HepG2 (cell line): ENCODE measurements around the gene UNC13D. TPM values are rescaled to one million over a fixed set of nuclear protein-coding genes. Genes with fewer than 3 reads are reported as not detected.

Experiments used
- ATAC-seq: fragments of 200-7000 bp; cut with Tn5 transposase; 3 replicates; pipeline ENCODE4 v1.9.1; 2020; ENCODE audit warnings: mild to moderate bottlenecking, moderate library complexity
- BruUV-seq: library from RNA; stranded (reverse); fragments of 400-500 nt; replicated peaks from 2 replicates; lab custom pipeline; 2021; lab: Mats Ljungman, UMichigan
- CTCF ChIA-PET: fragments of 300-600 bp; formaldehyde crosslinking; extraction: SDS; loops from one replicate; lab custom pipeline; 2021; ENCODE audit warnings: low total read pairs, inconsistent platforms, low intra/inter-chr PET ratio; lab: Yijun Ruan, JAX
- POLR2A ChIA-PET: fragments of 350-600 bp; sonication (Branson Sonifier 250); formaldehyde crosslinking; loops from one replicate; lab custom pipeline; 2020; ENCODE audit warnings: antibody characterized with exemption, inconsistent platforms; lab: Yijun Ruan, JAX
- DNase-seq: peaks from one replicate; pipeline ENCODE4 v3.0.0-alpha.2; 2015; ENCODE audit warnings: low spot score
- FAIRE-seq: peaks from 3 replicates; lab custom pipeline; 2011; peaks lifted over from hg19 to GRCh38; lab: Jason Lieb, UNC
- H2AFZ ChIP-seq: one replicate; pipeline ENCODE4 v1.6.1; 2011; ENCODE audit warnings: low read length, inconsistent platforms
- H3K27ac ChIP-seq: fragments of 300-600 bp; 3 replicates; pipeline ENCODE4 v1.8.0; 2011; ENCODE audit warnings: mixed run types, mild to moderate bottlenecking, mixed read lengths, low read length, inconsistent platforms; ENCODE audit not compliant: insufficient read depth; ENCODE audit errors: extremely low read length
- H3K27me3 ChIP-seq, 2 experiments: fragments of 200-600 bp in 1 of 2; 2 replicates in 1 of 2; 3 replicates in 1 of 2; pipeline versions ENCODE4 v1.6.0 to v1.8.0; 2011; ENCODE audit warnings: low read length in 2 of 2, mild to moderate bottlenecking in 2 of 2, moderate library complexity in 2 of 2, inconsistent platforms in 1 of 2; ENCODE audit not compliant: insufficient read depth in 2 of 2, control insufficient read depth in 1 of 2
- H3K36me3 ChIP-seq, 2 experiments: fragments of 200-600 bp in 1 of 2; replicated peaks in 1 of 2; 2 replicates in 1 of 2; 3 replicates in 1 of 2; pipeline versions ENCODE4 v1.5.1 to v1.8.0; 2011; ENCODE audit warnings: low read length in 2 of 2, inconsistent platforms in 1 of 2; ENCODE audit not compliant: insufficient read depth in 2 of 2, control insufficient read depth in 1 of 2
- H3K4me1 ChIP-seq: 2 replicates; pipeline ENCODE4 v1.5.1; 2012; ENCODE audit warnings: low read length, inconsistent platforms; ENCODE audit not compliant: insufficient read depth
- H3K4me2 ChIP-seq: 2 replicates; pipeline ENCODE4 v1.6.0; 2011; ENCODE audit warnings: low read depth, low read length, inconsistent platforms
- H3K4me3 ChIP-seq, 3 experiments: fragments of 200-600 bp in 1 of 3; sonication (generic), shearing (Covaris generic) in 1 of 3; replicated peaks in 1 of 3; 2 replicates each; pipeline ENCODE4 v1.5.1; 2011 to 2016; ENCODE audit warnings: low read length in 3 of 3, inconsistent platforms in 2 of 3, low read depth in 2 of 3, mild to moderate bottlenecking in 2 of 3, control low read depth in 1 of 3, mixed read lengths in 1 of 3; ENCODE audit not compliant: insufficient read depth in 1 of 3
- H3K79me2 ChIP-seq: one replicate; pipeline ENCODE4 v1.6.1; 2011; ENCODE audit warnings: low read length, inconsistent platforms; ENCODE audit not compliant: insufficient read depth
- H3K9ac ChIP-seq: 2 replicates; pipeline ENCODE4 v1.6.0; 2011; ENCODE audit warnings: mild to moderate bottlenecking, low read depth, low read length, inconsistent platforms; ENCODE audit not compliant: insufficient read depth
- H3K9me3 ChIP-seq: 2 replicates; pipeline ENCODE4 v1.5.1; 2012; ENCODE audit warnings: mild to moderate bottlenecking, low read length
- H4K20me1 ChIP-seq: 2 replicates; pipeline ENCODE4 v1.6.0; 2011; ENCODE audit warnings: inconsistent platforms, mild to moderate bottlenecking, low read length, moderate library complexity; ENCODE audit not compliant: insufficient read depth
- THAP9 ChIP-seq: sonication (generic); formaldehyde crosslinking; IDR thresholded peaks from 2 replicates; pipeline ENCODE4; 2020; ENCODE audit warnings: missing genetic modification reagents, mild to moderate bottlenecking, borderline replicate concordance
- ZNF431 ChIP-seq: sonication (generic); formaldehyde crosslinking; IDR thresholded peaks from 2 replicates; pipeline ENCODE4 v1.9.0; 2022; ENCODE audit warnings: missing genetic modification reagents, low read depth, mild to moderate bottlenecking, borderline replicate concordance
- ZNF672 ChIP-seq: sonication (generic); formaldehyde crosslinking; IDR thresholded peaks from 2 replicates; pipeline ENCODE4 v1.8.1; 2022; ENCODE audit warnings: missing genetic modification reagents
- WGBS: methylation state at CpG from one replicate; pipeline ENCODE4 v1.1.6; 2017; ENCODE audit warnings: low lambda C conversion rate; 5-methylcytosine and 5-hydroxymethylcytosine counted together
- in situ Hi-C: cut with HindIII; loops from 2 replicates; pipeline ENCODE4 v1.10.0; 2017; ENCODE audit warnings: low pct_unique_long_range_greater_than_20kb; ENCODE audit not compliant: extremely low pct_ligation_motif_present
- intact Hi-C: fragments of 100-400 bp; cut with micrococcal nuclease; formaldehyde crosslinking; loops from one replicate; pipeline ENCODE4 v1.10.0; 2022; ENCODE audit not compliant: unreplicated experiment
- polyA plus RNA-seq, 8 experiments: library from polyadenylated mRNA; depleted of rRNA in 3 of 8; stranded (reverse) in 7 of 8; unstranded in 1 of 8; fragments of >200 nt; fragmentation: Illumina TruSeq in 4 of 8; extraction: Trizol in 4 of 8; gene quantifications; 2 replicates each; pipeline versions ENCODE4 v1.2.1 to v1.2.3, GENCODE V29; 2011 to 2016; ENCODE audit warnings: low read depth in 4 of 8, missing spikeins in 1 of 8, mixed read lengths in 1 of 8; ENCODE audit not compliant: insufficient read depth in 1 of 8
- total RNA-seq, 5 experiments: library from RNA; depleted of rRNA; stranded (reverse); fragments of >200 nt; fragmentation: Illumina TruSeq; extraction: Trizol; gene quantifications; 2 replicates each; pipeline ENCODE4 v1.2.3, GENCODE V29; 2016; ENCODE audit warnings: low read depth in 1 of 5
- TF ChIP-seq, protein P1 (sequence below): sonication (generic); formaldehyde crosslinking; IDR thresholded peaks from 2 replicates; pipeline ENCODE4 v1.5.0; 2020; ENCODE audit warnings: mild to moderate bottlenecking, missing genetic modification reagents
- TF ChIP-seq, protein P2 (sequence below): sonication (generic); formaldehyde crosslinking; IDR thresholded peaks from 2 replicates; pipeline ENCODE4 v1.4.0; 2020; ENCODE audit warnings: missing genetic modification reagents

UNC13D gene
- total and polyA plus RNA-seq, 2 of the 13 experiments (the other 11 are each of a cell fraction or from before 2014, with no cell fraction given): 29.7 to 42.7 TPM

DNA sequence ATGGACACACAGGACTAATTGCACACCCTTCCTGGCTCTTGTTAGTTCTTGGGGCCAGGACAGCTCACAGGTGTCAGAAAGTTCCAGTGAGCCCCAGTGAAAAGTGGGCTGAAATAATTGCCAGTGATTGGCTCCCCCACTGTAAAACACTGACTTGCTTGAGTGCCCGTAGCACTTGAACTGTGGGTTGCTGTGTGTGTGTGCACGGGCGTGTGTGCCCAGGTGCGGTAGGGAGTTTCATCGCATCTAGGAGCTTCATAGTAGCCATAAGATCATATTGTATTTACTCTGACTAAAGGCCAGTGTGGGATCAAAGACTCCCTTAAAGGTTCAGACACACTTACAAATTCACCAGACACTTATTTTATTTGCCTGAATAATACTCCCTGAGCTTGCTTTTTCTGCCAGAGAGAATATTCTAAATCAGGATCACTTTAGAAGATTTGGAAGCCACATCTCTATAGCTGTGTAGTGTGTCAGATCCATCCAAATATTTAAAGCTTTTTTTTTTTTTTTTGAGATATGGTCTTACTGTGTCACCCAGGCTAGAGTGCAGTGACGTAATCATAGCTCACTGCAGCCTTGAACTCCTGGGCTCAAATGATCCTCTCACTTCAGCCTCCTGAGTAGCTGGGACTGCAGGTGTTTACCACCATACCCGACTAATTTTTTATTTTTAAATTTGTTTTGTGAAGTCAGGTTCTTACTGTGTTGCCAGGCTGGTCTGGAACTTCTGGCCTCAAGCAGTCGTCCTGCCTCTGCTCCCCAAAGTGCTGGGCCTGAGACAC, 48.2 kb downstream of the UNC13D start (continued):
- no peak for TF ChIP-seq THAP9 (CRISPR knock-in tag)
- TF ChIP-seq, protein P1, sequence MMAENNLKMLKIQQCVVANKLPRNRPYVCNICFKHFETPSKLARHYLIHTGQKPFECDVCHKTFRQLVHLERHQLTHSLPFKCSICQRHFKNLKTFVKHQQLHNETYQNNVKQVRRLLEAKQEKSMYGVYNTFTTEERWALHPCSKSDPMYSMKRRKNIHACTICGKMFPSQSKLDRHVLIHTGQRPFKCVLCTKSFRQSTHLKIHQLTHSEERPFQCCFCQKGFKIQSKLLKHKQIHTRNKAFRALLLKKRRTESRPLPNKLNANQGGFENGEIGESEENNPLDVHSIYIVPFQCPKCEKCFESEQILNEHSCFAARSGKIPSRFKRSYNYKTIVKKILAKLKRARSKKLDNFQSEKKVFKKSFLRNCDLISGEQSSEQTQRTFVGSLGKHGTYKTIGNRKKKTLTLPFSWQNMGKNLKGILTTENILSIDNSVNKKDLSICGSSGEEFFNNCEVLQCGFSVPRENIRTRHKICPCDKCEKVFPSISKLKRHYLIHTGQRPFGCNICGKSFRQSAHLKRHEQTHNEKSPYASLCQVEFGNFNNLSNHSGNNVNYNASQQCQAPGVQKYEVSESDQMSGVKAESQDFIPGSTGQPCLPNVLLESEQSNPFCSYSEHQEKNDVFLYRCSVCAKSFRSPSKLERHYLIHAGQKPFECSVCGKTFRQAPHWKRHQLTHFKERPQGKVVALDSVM (CRISPR knock-in tag): peak; percentile 85
- TF ChIP-seq ZNF431: no peak
- TF ChIP-seq ZNF672 (CRISPR knock-in tag): no peak

DNA sequence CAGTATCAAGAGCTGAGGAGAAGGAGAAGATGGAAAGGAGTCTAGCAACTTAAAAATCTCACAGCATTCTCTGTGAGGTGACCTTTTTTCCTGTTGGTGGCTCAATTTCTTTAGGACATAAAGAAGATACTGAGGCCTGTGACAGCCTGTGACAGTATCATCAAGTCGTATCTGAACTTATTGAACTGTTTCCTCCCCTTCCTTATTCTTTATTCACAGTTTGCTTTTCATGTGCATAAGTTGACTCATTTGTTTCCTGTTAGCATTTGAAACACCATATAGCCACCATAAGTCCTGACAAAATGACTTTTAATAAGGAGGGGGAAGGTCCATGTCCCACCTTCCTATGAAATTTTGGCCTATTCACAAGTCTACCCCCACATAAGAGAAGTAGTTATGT, 50.7 kb downstream of the UNC13D start:
- Histone ChIP-seq H2AFZ (no peak overlapping the region), H3K4me2 (no peak overlapping the region), H3K9me3 (no peaks in the 10 kb centered on the region), H3K27ac (no peak overlapping the region), H3K36me3 (peaks cover 11 to 50% of the 10 kb centered on the region in 2 experiments), H4K20me1 (0 out of 2 replicates have a peak, but pooled peaks cover 5% of the 10 kb centered on the region)
- no TSS peak for BruUV-seq
- 94% methylated on average over 1 of the region's 1 CpG for WGBS
- ChIA-PET CTCF (no interaction called here), POLR2A (interaction anchor here (4.2 to 6.0 kb wide), 2 partner anchors 14 kb away, joined by 45 to 52 read pairs; a partner anchor contains a TSS)
- ATAC-seq: no peak
- TF ChIP-seq, protein P2, sequence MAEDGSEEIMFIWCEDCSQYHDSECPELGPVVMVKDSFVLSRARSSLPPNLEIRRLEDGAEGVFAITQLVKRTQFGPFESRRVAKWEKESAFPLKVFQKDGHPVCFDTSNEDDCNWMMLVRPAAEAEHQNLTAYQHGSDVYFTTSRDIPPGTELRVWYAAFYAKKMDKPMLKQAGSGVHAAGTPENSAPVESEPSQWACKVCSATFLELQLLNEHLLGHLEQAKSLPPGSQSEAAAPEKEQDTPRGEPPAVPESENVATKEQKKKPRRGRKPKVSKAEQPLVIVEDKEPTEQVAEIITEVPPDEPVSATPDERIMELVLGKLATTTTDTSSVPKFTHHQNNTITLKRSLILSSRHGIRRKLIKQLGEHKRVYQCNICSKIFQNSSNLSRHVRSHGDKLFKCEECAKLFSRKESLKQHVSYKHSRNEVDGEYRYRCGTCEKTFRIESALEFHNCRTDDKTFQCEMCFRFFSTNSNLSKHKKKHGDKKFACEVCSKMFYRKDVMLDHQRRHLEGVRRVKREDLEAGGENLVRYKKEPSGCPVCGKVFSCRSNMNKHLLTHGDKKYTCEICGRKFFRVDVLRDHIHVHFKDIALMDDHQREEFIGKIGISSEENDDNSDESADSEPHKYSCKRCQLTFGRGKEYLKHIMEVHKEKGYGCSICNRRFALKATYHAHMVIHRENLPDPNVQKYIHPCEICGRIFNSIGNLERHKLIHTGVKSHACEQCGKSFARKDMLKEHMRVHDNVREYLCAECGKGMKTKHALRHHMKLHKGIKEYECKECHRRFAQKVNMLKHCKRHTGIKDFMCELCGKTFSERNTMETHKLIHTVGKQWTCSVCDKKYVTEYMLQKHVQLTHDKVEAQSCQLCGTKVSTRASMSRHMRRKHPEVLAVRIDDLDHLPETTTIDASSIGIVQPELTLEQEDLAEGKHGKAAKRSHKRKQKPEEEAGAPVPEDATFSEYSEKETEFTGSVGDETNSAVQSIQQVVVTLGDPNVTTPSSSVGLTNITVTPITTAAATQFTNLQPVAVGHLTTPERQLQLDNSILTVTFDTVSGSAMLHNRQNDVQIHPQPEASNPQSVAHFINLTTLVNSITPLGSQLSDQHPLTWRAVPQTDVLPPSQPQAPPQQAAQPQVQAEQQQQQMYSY (CRISPR knock-in tag): no peak
- TF ChIP-seq, all 625 proteins: peak for 0
- H3K4me3 ChIP-seq: no peak overlapping the region
- intact Hi-C loops (no loop called here), in situ Hi-C loops (no loop called here)
- H3K4me1 ChIP-seq: peaks cover 18% of the 10 kb centered on the region
- peaks cover 80% of the 10 kb centered on the region for H3K79me2 ChIP-seq
- no peak for FAIRE-seq
- H3K9ac ChIP-seq: no peak overlapping the region
- no peaks in the 10 kb centered on the region for H3K27me3 ChIP-seq
- no peak for DNase-seq
